Natural killer cell treated with Interleukin-12 subunit alpha and Interleukin-12 subunit beta and Interleukin-15 and Interleukin-18, amount 100 ng/mL, for 72 hours (primary cell): ENCODE data around the gene PTPRR. TPM values are rescaled to one million over a fixed set of nuclear protein-coding genes. Genes with fewer than 3 reads are reported as not detected.
"Not testable (repeated sequence)": the region's sequence is repeated elsewhere in the genome, so short reads cannot be mapped to it uniquely, and the experiment has no call there.

Experiments
- ATAC-seq, 2 donors: fragments of 150-1000 bp; cut with Tn5 transposase in 1 of 2; sonication (Bioruptor Pico), chemical (Tn5 transposase) in 1 of 2; 2 replicates each; pipeline ENCODE4 v1.10.0; 2021
- DNase-seq: peaks from one replicate; pipeline ENCODE4 v3.0.0; 2022; ENCODE audit warnings: low spot score
- H3K27ac Mint-ChIP-seq, 2 donors: 1 replicate in 1 of 2; 2 replicates in 1 of 2; pipeline ENCODE4 v1.8.0; 2022; ENCODE audit warnings: mixed read lengths in 2 of 2, mild to moderate bottlenecking in 1 of 2, moderate library complexity in 1 of 2
- H3K27me3 Mint-ChIP-seq, 2 donors: 1 replicate in 1 of 2; 2 replicates in 1 of 2; pipeline ENCODE4 v1.8.0; 2022; ENCODE audit warnings: mixed read lengths in 2 of 2
- H3K36me3 Mint-ChIP-seq: one replicate; pipeline ENCODE4 v1.8.0; 2022; ENCODE audit warnings: mixed read lengths
- H3K4me1 Mint-ChIP-seq, 2 donors: 1 replicate in 1 of 2; 2 replicates in 1 of 2; pipeline ENCODE4 v1.8.0; 2022; ENCODE audit warnings: low read depth in 2 of 2, mixed read lengths in 2 of 2, mild to moderate bottlenecking in 1 of 2
- H3K4me3 Mint-ChIP-seq: one replicate; pipeline ENCODE4 v1.8.0; 2022; ENCODE audit warnings: mixed read lengths
- H3K9me3 Mint-ChIP-seq: 2 replicates; pipeline ENCODE4 v1.8.0; 2022; ENCODE audit warnings: mixed read lengths
- total RNA-seq, 2 donors: library from RNA; stranded (reverse); gene quantifications; one replicate each; pipeline ENCODE4 v1.2.3, GENCODE V29; 2022

Gene PTPRR
- total RNA-seq, 2 donors from 2014 or later, result not detected

- H3K4me1 Mint-ChIP-seq, result no peaks in the 10 kb centered on the region
- H3K27me3 Mint-ChIP-seq, result peaks cover 21 to 38% of the 10 kb centered on the region in 2 donors
- no peak overlapping the region for H3K27ac Mint-ChIP-seq
- DNase-seq (no peak), ATAC-seq (no peak)
- H3K4me3 Mint-ChIP-seq, result no peak overlapping the region
- no peaks in the 10 kb centered on the region for H3K36me3 Mint-ChIP-seq
- H3K9me3 Mint-ChIP-seq, result no peaks in the 10 kb centered on the region
Observed at GRCh38 chr12:70754330-70754741, 166.2 kb downstream of the PTPRR start.

GRCh38 chr12:70752327-70752726, 168.2 kb downstream of the PTPRR start:
- Mint-ChIP-seq H3K27ac (no peak overlapping the region), H3K4me3 (no peak overlapping the region), H3K4me1 (no peaks in the 10 kb centered on the region), H3K36me3 (no peaks in the 10 kb centered on the region), H3K9me3 (no peaks in the 10 kb centered on the region), H3K27me3 (peaks cover 21 to 38% of the 10 kb centered on the region in 2 donors)
- ATAC-seq (no peak), DNase-seq (no peak)

GRCh38 chr12:70749931-70750330, 170.6 kb downstream of the PTPRR start:
- DNase-seq, result no peak
- ATAC-seq, result no peak
- H3K36me3 Mint-ChIP-seq, result no peaks in the 10 kb centered on the region
- H3K27me3 Mint-ChIP-seq, result peaks cover 19 to 37% of the 10 kb centered on the region in 2 donors
- no peaks in the 10 kb centered on the region for H3K4me1 Mint-ChIP-seq
- no peak overlapping the region for H3K27ac Mint-ChIP-seq
- H3K9me3 Mint-ChIP-seq, result no peaks in the 10 kb centered on the region
- no peak overlapping the region for H3K4me3 Mint-ChIP-seq

GRCh38 chr12:70748809-70749208, 171.7 kb downstream of the PTPRR start:
- Mint-ChIP-seq H3K27ac (no peak overlapping the region), H3K9me3 (no peaks in the 10 kb centered on the region), H3K27me3 (peaks cover 15 to 26% of the 10 kb centered on the region in 2 donors), H3K4me1 (no peaks in the 10 kb centered on the region), H3K4me3 (no peak overlapping the region), H3K36me3 (no peaks in the 10 kb centered on the region)
- no peak for ATAC-seq
- DNase-seq, result no peak

GRCh38 chr12:70747445-70748260, 172.9 kb downstream of the PTPRR start:
- H3K36me3 Mint-ChIP-seq, result no peaks in the 10 kb centered on the region

GRCh38 chr12:70745048-70745447, 175.5 kb downstream of the PTPRR start:
- Mint-ChIP-seq H3K4me3 (no peak overlapping the region), H3K27me3 (peaks cover 24% of the 10 kb centered on the region in 2 donors), H3K9me3 (no peaks in the 10 kb centered on the region), H3K27ac (no peak overlapping the region), H3K4me1 (no peaks in the 10 kb centered on the region), H3K36me3 (no peaks in the 10 kb centered on the region)
- no peak for DNase-seq
- no peak for ATAC-seq

More at GRCh38 chr12:70747445-70748260, 172.9 kb downstream of the PTPRR start:
- DNase-seq (no peak), ATAC-seq (no peak)
- H3K4me1 Mint-ChIP-seq, result no peaks in the 10 kb centered on the region
- H3K9me3 Mint-ChIP-seq, result no peaks in the 10 kb centered on the region
- H3K27ac Mint-ChIP-seq, result no peak overlapping the region
- no peak overlapping the region for H3K4me3 Mint-ChIP-seq
- peaks cover 22 to 28% of the 10 kb centered on the region in 2 donors for H3K27me3 Mint-ChIP-seq

GRCh38 chr12:70744178-70744577, 176.4 kb downstream of the PTPRR start:
- Mint-ChIP-seq H3K4me3 (no peak overlapping the region), H3K36me3 (no peaks in the 10 kb centered on the region), H3K27me3 (peaks cover 31 to 32% of the 10 kb centered on the region in 2 donors), H3K27ac (no peak overlapping the region), H3K4me1 (no peaks in the 10 kb centered on the region), H3K9me3 (no peaks in the 10 kb centered on the region)
- DNase-seq, result no peak
- ATAC-seq, result no peak

GRCh38 chr12:70741256-70741655, 179.3 kb downstream of the PTPRR start:
- no peak overlapping the region for H3K27ac Mint-ChIP-seq
- no peak for DNase-seq
- no peaks in the 10 kb centered on the region for H3K4me1 Mint-ChIP-seq
- no peak for ATAC-seq
- H3K36me3 Mint-ChIP-seq, result no peaks in the 10 kb centered on the region
- H3K9me3 Mint-ChIP-seq, result no peaks in the 10 kb centered on the region
- no peak overlapping the region for H3K4me3 Mint-ChIP-seq
- H3K27me3 Mint-ChIP-seq, result peaks cover 33 to 37% of the 10 kb centered on the region in 2 donors

- DNase-seq (no peak), ATAC-seq (no peak)
- Mint-ChIP-seq H3K36me3 (no peaks in the 10 kb centered on the region), H3K4me3 (no peak overlapping the region), H3K27me3 (peaks cover 35 to 37% of the 10 kb centered on the region in 2 donors), H3K27ac (no peak overlapping the region), H3K9me3 (no peaks in the 10 kb centered on the region), H3K4me1 (no peaks in the 10 kb centered on the region)
Observed at GRCh38 chr12:70739756-70740155, 180.8 kb downstream of the PTPRR start.

GRCh38 chr12:70736351-70737133, 184.0 kb downstream of the PTPRR start:
- Mint-ChIP-seq H3K27me3 (peaks cover 18 to 25% of the 10 kb centered on the region in 2 donors), H3K9me3 (no peaks in the 10 kb centered on the region), H3K4me1 (no peaks in the 10 kb centered on the region), H3K4me3 (no peak overlapping the region), H3K36me3 (no peaks in the 10 kb centered on the region), H3K27ac (no peak overlapping the region)
- DNase-seq, result no peak
- peak in 1 of 2 donors; percentile 20 for ATAC-seq

GRCh38 chr12:70735197-70735596, 185.3 kb downstream of the PTPRR start:
- ATAC-seq, H3K4me3 Mint-ChIP-seq: not testable (repeated sequence)

GRCh38 chr12:70733385-70733784, 187.2 kb downstream of the PTPRR start:
- no peaks in the 10 kb centered on the region for H3K36me3 Mint-ChIP-seq
- DNase-seq, result no peak
- H3K9me3 Mint-ChIP-seq, result no peaks in the 10 kb centered on the region
- no peak overlapping the region for H3K27ac Mint-ChIP-seq
- no peak overlapping the region for H3K4me3 Mint-ChIP-seq
- no peaks in the 10 kb centered on the region for H3K4me1 Mint-ChIP-seq
- peaks cover 5 to 10% of the 10 kb centered on the region in 2 donors for H3K27me3 Mint-ChIP-seq
- ATAC-seq, result no peak

More at GRCh38 chr12:70735197-70735596, 185.3 kb downstream of the PTPRR start:
- DNase-seq, H3K36me3 Mint-ChIP-seq, H3K9me3 Mint-ChIP-seq, H3K27ac Mint-ChIP-seq, H3K4me1 Mint-ChIP-seq: not testable (repeated sequence)
- H3K27me3 Mint-ChIP-seq, result peaks cover 15 to 18% of the 10 kb centered on the region in 2 donors

- Mint-ChIP-seq H3K9me3 (no peaks in the 10 kb centered on the region), H3K4me3 (no peak overlapping the region), H3K27ac (no peak overlapping the region), H3K36me3 (no peaks in the 10 kb centered on the region), H3K27me3 (peaks cover 0 to 8% of the 10 kb centered on the region in 2 donors), H3K4me1 (no peaks in the 10 kb centered on the region)
- ATAC-seq (no peak), DNase-seq (no peak)
Observed at GRCh38 chr12:70732287-70732686, 188.3 kb downstream of the PTPRR start.

- Mint-ChIP-seq H3K9me3 (no peaks in the 10 kb centered on the region), H3K27me3 (peaks cover 0 to 3% of the 10 kb centered on the region in 2 donors), H3K4me3 (no peak overlapping the region), H3K27ac (no peak overlapping the region), H3K4me1 (no peaks in the 10 kb centered on the region), H3K36me3 (no peaks in the 10 kb centered on the region)
- ATAC-seq (no peak), DNase-seq (no peak)
Observed at GRCh38 chr12:70730675-70731180, 189.8 kb downstream of the PTPRR start.
